HEK293 (cell line): Measurements from ENCODE around the gene KDM2B.
A peak's percentile ranks its signal among the peaks of the same experiment; 100 is the strongest.

Source experiments
- MEIS1 ChIP-seq: sonication (generic); formaldehyde crosslinking; IDR thresholded peaks from 2 replicates; pipeline ENCODE4 v1.8.1; 2022; ENCODE audit warnings: missing genetic modification reagents, mild to moderate bottlenecking, borderline replicate concordance
- PRDM1 ChIP-seq: fragments of 450-650 bp; formaldehyde crosslinking; IDR thresholded peaks from 2 replicates; pipeline ENCODE4; 2016; ENCODE audit warnings: missing biosample characterization, missing genetic modification characterization
- ZBTB20 ChIP-seq: fragments of 450-650 bp; formaldehyde crosslinking; IDR thresholded peaks from 2 replicates; pipeline ENCODE4 v1.5.1; 2016; ENCODE audit warnings: missing biosample characterization, missing genetic modification characterization
- ZNF146 ChIP-seq: fragments of 450-650 bp; formaldehyde crosslinking; IDR thresholded peaks from 2 replicates; pipeline ENCODE4 v1.5.1; 2016; ENCODE audit warnings: missing biosample characterization, missing genetic modification characterization
- ZNF155 ChIP-seq: fragments of 450-650 bp; formaldehyde crosslinking; IDR thresholded peaks from 2 replicates; pipeline ENCODE4 v1.5.1; 2016; ENCODE audit warnings: missing biosample characterization, missing genetic modification characterization
- ZNF670 ChIP-seq: fragments of 450-650 bp; formaldehyde crosslinking; IDR thresholded peaks from 2 replicates; pipeline ENCODE4 v1.5.1; 2016; ENCODE audit warnings: missing biosample characterization, missing genetic modification characterization, low read depth
- TF ChIP-seq, protein P1 (sequence below): fragments of 450-650 bp; formaldehyde crosslinking; IDR thresholded peaks from 2 replicates; pipeline ENCODE4 v1.5.1; 2016; ENCODE audit warnings: missing biosample characterization, missing genetic modification characterization
- TF ChIP-seq, protein P2 (sequence below): fragments of 450-650 bp; formaldehyde crosslinking; IDR thresholded peaks from 2 replicates; pipeline ENCODE4 v1.5.1; 2016; ENCODE audit warnings: missing biosample characterization, missing genetic modification characterization
- TF ChIP-seq, protein P3 (sequence below): fragments of 450-650 bp; formaldehyde crosslinking; IDR thresholded peaks from 2 replicates; pipeline ENCODE4 v1.5.1; 2016; ENCODE audit warnings: missing biosample characterization, missing genetic modification characterization, low read depth

DNA sequence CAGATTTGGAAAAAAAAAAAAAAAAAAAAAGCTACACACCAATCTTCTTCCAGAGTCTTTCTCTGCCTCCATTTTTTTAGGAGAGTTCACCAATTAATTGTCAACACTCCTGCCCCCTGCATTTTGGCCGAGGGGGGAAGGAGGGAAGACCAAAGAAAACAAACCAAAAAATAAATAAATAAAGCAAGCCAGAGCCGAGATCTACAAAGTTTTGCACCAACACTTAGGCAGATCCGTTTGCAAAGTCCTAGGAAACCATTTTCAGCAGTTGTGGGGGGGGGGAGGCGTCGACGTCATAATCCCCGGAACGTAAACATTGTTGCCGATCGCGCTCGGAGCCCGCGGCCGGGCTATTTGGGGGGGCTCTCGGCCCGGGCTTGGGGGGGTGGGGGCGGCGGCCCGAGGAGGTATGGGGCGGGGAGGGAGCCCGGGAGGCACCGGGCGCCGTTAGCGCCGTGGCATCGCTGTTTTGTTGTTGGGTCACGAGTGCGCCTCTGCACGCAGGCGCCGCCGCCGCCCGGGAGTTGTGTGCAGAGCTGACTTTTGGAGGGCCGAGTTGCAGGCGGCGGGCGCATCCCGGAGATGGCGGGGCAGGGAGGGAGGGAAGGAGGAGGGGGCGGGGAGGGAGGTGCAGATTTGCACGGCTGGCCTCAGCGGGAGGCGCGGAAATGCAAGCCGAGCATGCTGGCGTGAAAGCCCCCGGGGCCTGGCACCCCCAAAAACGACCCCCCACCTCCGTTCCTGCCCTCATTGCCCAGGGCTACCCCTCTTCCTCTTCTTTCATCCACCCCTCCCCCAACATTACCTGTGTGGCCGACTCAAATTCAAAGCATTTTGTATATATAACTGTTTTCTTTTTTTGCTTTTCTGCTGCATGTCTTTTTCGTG, 598 bp downstream of the KDM2B start:
- TF ChIP-seq, protein P1, sequence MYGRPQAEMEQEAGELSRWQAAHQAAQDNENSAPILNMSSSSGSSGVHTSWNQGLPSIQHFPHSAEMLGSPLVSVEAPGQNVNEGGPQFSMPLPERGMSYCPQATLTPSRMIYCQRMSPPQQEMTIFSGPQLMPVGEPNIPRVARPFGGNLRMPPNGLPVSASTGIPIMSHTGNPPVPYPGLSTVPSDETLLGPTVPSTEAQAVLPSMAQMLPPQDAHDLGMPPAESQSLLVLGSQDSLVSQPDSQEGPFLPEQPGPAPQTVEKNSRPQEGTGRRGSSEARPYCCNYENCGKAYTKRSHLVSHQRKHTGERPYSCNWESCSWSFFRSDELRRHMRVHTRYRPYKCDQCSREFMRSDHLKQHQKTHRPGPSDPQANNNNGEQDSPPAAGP, result 0 out of 2 replicates have a peak, but pooled peaks have one; percentile 20
- TF ChIP-seq ZBTB20 (peak; percentile 88), ZNF670 (tag by site-specific recombination) (no peak), ZNF155 (tag by site-specific recombination) (no peak), PRDM1 (tag by site-specific recombination) (no peak), MEIS1 (CRISPR knock-in tag) (no peak), ZNF146 (no peak)
- TF ChIP-seq, protein P2, sequence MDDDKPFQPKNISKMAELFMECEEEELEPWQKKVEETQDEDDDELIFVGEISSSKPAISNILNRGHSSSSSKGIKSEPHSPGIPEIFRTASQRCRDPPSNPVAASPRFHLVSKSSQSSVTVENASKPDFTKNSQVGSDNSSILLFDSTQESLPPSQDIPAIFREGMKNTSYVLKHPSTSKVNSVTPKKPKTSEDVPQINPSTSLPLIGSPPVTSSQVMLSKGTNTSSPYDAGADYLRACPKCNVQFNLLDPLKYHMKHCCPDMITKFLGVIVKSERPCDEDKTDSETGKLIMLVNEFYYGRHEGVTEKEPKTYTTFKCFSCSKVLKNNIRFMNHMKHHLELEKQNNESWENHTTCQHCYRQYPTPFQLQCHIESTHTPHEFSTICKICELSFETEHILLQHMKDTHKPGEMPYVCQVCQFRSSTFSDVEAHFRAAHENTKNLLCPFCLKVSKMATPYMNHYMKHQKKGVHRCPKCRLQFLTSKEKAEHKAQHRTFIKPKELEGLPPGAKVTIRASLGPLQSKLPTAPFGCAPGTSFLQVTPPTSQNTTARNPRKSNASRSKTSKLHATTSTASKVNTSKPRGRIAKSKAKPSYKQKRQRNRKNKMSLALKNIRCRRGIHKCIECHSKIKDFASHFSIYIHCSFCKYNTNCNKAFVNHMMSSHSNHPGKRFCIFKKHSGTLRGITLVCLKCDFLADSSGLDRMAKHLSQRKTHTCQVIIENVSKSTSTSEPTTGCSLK, result no peak
- TF ChIP-seq, protein P3, sequence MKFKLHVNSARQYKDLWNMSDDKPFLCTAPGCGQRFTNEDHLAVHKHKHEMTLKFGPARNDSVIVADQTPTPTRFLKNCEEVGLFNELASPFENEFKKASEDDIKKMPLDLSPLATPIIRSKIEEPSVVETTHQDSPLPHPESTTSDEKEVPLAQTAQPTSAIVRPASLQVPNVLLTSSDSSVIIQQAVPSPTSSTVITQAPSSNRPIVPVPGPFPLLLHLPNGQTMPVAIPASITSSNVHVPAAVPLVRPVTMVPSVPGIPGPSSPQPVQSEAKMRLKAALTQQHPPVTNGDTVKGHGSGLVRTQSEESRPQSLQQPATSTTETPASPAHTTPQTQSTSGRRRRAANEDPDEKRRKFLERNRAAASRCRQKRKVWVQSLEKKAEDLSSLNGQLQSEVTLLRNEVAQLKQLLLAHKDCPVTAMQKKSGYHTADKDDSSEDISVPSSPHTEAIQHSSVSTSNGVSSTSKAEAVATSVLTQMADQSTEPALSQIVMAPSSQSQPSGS, result peak; percentile 66; the same call in 1 of the 2 replicates
